HT-29 (cell line): ENCODE measurements around the gene ATP8A1. TPM values are rescaled to one million over a fixed set of nuclear protein-coding genes. Genes with fewer than 3 reads are reported as not detected.

Source experiments
- DNase-seq: peaks from one replicate; pipeline ENCODE4 v3.0.0-alpha.2; 2015; ENCODE audit warnings: low spot score
- total RNA-seq: library from RNA; depleted of rRNA; stranded (reverse); fragments of >200 nt; shearing (Covaris generic); gene quantifications from 2 replicates; pipeline ENCODE4 v1.2.3, GENCODE V29; 2014

Gene ATP8A1
- total RNA-seq, 1 experiment from 2014 or later = 0.69 TPM

- no peak for DNase-seq
These were observed 82.0 kb downstream of the ATP8A1 start for GRCh38 chr4:42574870-42575430.

- DNase-seq = no peak
These were observed 83.7 kb downstream of the ATP8A1 start for GRCh38 chr4:42573249-42573648.

- DNase-seq = no peak
These were observed 86.7 kb downstream of the ATP8A1 start for GRCh38 chr4:42570221-42570620.

DNA sequence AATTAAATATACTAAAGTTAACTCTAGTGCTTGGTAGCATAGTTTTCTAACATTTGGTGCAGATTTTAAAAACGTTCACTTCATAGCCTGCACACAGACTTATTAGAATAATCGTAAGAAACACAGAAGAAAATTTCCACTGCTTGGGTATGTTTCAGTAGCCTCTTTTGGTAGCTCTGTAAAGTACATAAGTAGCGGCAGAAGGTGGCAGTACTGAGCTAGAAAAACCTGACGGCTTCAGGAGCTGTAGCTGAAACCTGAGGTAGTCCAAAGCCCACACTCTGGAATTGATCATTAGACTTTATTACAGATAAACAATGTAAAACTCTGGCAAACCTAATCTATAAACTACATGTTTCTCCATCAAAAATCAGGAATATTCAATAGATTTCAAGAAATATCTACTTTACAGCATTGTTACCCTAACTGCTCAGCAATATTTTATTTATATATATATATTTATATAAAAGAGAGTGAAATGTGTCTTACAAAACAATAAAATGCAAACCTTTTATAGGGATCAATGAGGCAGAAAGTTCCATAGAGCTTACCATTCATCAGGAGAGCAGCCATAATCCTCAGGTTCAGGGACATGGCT is 88.2 kb downstream of the ATP8A1 start:
- peak; percentile 74 for DNase-seq

- DNase-seq = no peak
These were observed 90.1 kb downstream of the ATP8A1 start for GRCh38 chr4:42566835-42567234.

GRCh38 chr4:42562016-42562415 is 94.9 kb downstream of the ATP8A1 start:
- no peak for DNase-seq

- no peak for DNase-seq
These were observed 95.9 kb downstream of the ATP8A1 start for GRCh38 chr4:42561031-42561430.

DNA sequence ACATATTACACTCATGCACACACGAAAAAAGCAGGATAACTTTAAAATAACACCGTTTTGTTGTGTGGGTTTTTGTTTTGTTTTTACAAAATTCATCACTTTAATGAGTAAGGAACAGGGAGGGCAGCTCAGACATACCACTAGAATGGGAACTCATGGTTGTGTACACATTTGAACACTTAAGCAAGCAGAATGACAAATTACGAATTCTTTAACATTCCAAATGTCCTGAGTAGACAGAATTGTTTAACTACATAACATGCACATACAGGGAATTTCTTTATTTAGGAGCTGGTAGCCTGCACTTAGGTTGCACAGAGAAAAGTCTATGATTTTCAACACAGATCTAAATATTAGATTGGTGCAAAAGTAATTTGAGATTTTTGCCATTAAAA is 96.4 kb downstream of the ATP8A1 start:
- DNase-seq = no peak

- no peak for DNase-seq
These were observed 98.7 kb downstream of the ATP8A1 start for GRCh38 chr4:42558156-42558555.

DNA sequence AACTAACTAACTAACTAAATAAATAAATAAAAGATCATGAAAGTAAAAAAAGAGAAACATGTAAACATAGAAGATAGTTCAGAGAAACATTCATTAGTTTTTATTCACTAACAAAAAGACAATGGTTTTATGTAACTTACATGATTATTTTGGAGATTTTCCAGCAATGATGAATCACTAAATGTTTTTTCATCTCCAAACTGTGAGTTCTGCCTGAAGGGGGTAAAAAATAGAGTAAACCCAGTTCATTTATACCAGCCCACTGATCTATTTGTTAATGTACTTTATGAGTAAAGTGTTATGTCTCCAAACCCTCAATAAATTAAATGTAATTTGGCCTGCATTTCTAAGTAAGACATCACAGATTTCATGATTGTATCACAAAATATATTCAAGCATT is 101.1 kb downstream of the ATP8A1 start:
- no peak for DNase-seq

GRCh38 chr4:42554072-42554471 is 102.8 kb downstream of the ATP8A1 start:
- DNase-seq = no peak

DNA sequence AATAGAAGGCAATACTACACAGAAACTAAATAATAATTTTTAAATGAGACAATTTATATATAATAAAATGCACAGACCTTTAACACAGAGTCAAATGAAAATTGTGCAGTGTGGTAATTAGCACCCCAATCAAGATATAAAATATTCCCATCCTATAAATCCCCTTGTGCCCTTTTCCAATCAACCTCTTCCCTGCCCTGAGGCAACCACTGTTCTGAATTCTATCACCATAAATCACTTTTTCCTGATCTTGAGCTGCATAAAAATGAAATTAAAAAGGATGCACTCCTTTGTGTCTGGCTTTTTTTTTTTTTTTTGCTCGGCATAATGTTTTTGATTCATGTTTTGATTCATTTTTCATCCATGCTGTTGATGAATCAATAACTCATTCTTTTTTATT is 107.0 kb downstream of the ATP8A1 start:
- DNase-seq = no peak

DNA sequence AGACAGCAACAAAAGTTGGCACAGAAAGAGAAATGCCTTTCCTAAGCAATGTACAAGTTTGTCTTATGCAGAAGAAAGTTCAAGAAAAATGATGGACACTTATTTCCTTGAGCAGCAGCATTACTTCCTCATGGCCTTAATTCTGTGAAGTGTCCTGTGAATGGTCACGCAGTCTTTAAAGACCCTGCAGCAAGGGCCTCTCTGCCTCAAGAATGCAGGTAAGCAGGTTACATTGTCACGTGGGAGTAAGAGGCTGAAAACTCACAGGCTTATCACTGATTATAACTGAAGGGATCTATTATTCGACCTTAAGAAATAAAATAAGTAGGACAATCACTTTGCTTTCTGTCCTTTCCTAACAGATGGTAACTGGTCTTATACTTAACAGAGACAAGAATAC is 109.1 kb downstream of the ATP8A1 start:
- no peak for DNase-seq

DNA sequence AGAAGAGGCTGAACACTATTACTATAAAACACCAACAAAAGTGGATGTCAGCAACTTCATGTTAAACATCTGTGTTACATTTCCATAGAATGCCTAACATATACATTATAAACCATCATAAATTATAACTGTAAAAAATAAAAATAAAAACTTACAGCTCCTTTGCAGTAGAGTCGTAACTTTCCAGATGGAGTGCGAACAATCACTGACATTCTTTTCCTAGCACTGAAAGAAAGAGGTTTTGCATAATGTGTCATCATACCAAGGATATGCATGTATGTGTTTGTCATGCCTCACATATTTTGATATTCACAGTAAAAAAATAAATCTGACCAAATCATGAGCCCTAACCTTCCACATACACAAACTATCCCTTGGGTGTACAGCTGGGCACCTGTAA is 113.1 kb downstream of the ATP8A1 start:
- DNase-seq = no peak

DNA sequence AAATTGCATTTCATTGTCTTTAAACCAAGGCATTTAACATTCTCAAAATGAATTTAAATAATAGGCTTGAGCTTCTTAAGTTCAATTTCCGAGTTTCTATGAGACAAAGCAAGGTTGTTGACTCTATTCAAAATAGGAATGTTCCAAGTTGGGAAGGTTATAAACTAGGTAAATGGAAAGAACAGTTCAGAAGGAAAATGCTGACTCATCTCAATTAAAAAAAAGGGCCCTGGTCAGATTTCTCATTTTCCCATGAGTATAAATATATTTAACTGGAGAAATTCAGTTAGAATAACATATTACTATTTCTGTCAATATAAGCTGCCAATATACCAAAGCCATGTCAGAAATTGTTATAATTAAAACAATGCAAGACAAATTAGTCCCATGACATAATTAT is 113.8 kb downstream of the ATP8A1 start:
- no peak for DNase-seq

- no peak for DNase-seq
These were observed 115.3 kb downstream of the ATP8A1 start for GRCh38 chr4:42541647-42542046.

- no peak for DNase-seq
These were observed 123.9 kb downstream of the ATP8A1 start for GRCh38 chr4:42533042-42533441.

- DNase-seq = no peak
These were observed 125.4 kb downstream of the ATP8A1 start for GRCh38 chr4:42531341-42532030.

GRCh38 chr4:42523066-42523718 is 133.7 kb downstream of the ATP8A1 start:
- no peak for DNase-seq

- DNase-seq = peak; percentile 60
These were observed 137.0 kb downstream of the ATP8A1 start for GRCh38 chr4:42519803-42520417.

- no peak for DNase-seq
These were observed 141.6 kb downstream of the ATP8A1 start for GRCh38 chr4:42515156-42515884.
